Measurements from ENCODE around the gene OTULINL.

Gene OTULINL

DNA sequence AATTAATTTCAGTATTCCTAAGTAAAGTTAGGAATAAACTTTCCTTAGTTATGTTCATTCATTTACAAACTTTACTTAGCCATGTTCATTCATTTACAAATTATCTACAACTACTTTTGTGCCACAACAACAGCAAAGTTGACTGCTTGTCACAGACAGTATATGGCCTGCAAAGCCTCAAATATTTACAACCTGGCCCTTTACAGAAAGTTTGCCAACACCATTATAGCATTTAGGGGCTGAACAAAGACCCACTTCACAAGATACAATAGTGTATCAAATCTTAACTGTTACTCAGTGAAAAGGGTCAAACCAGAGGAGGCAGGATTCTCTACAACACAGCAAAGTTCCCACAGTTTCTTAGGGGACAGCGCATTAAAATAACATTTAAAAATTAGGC, 9.7 kb upstream of the OTULINL start:
- H3K4me2 ChIP-seq (ENCODE audit: low read depth, low read length, poor library complexity, severe bottlenecking), result no peak overlapping the region
- no peak overlapping the region for H3K4me3 ChIP-seq (ENCODE audit: low read length, poor library complexity, severe bottlenecking)
- H3K4me1 ChIP-seq (ENCODE audit: insufficient read depth, low read length, poor library complexity, severe bottlenecking), result no peaks in the 10 kb centered on the region
- H2AFZ ChIP-seq (ENCODE audit: low read length), result no peak overlapping the region
- no peaks in the 10 kb centered on the region for H3K9me2 ChIP-seq (replicated peaks; ENCODE audit: low read depth, low read length)
- no peaks in the 10 kb centered on the region for H3K27me3 ChIP-seq (ENCODE audit: insufficient read depth, low read length, poor library complexity, severe bottlenecking)
- no peaks in the 10 kb centered on the region for H4K20me1 ChIP-seq (ENCODE audit: insufficient read depth, low read length, poor library complexity, severe bottlenecking)
- TF ChIP-seq, protein P1, sequence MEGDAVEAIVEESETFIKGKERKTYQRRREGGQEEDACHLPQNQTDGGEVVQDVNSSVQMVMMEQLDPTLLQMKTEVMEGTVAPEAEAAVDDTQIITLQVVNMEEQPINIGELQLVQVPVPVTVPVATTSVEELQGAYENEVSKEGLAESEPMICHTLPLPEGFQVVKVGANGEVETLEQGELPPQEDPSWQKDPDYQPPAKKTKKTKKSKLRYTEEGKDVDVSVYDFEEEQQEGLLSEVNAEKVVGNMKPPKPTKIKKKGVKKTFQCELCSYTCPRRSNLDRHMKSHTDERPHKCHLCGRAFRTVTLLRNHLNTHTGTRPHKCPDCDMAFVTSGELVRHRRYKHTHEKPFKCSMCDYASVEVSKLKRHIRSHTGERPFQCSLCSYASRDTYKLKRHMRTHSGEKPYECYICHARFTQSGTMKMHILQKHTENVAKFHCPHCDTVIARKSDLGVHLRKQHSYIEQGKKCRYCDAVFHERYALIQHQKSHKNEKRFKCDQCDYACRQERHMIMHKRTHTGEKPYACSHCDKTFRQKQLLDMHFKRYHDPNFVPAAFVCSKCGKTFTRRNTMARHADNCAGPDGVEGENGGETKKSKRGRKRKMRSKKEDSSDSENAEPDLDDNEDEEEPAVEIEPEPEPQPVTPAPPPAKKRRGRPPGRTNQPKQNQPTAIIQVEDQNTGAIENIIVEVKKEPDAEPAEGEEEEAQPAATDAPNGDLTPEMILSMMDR (conservative IDR thresholded peaks at IDR 0.05; ENCODE audit: low read length), result no peak
- TF ChIP-seq EZH2phosphoT487 (IDR thresholded peaks at IDR 0.05; ENCODE audit: borderline replicate concordance), result no peak
- no peak overlapping the region for H3K9ac ChIP-seq (ENCODE audit: low read depth, low read length, poor library complexity, severe bottlenecking)
- peaks cover 5% of the 10 kb centered on the region; the same call in 1 of the 2 replicates for H3K9me3 ChIP-seq (ENCODE audit: insufficient read depth, low read depth, low read length)
- H3K79me2 ChIP-seq (ENCODE audit: insufficient read depth, low read length), result no peaks in the 10 kb centered on the region
- no peaks in the 10 kb centered on the region for H3F3A ChIP-seq (ENCODE audit: low read depth)
- H3K36me3 ChIP-seq (ENCODE audit: insufficient read depth, low read length), result no peaks in the 10 kb centered on the region

GRCh38 chr5:14572385-14572784, 9.2 kb upstream of the OTULINL start:
- Histone ChIP-seq H3K27me3 (ENCODE audit: insufficient read depth, low read length, poor library complexity, severe bottlenecking) (no peaks in the 10 kb centered on the region), H3K9me2 (replicated peaks; ENCODE audit: low read depth, low read length) (no peaks in the 10 kb centered on the region), H3K9me3 (ENCODE audit: insufficient read depth, low read depth, low read length) (peaks cover 5% of the 10 kb centered on the region; the same call in 1 of the 2 replicates), H3F3A (ENCODE audit: low read depth) (no peaks in the 10 kb centered on the region), H3K4me3 (ENCODE audit: low read length, poor library complexity, severe bottlenecking) (no peak overlapping the region), H3K9ac (ENCODE audit: low read depth, low read length, poor library complexity, severe bottlenecking) (no peak overlapping the region), H3K79me2 (ENCODE audit: insufficient read depth, low read length) (no peaks in the 10 kb centered on the region), H2AFZ (ENCODE audit: low read length) (no peak overlapping the region), H3K4me2 (ENCODE audit: low read depth, low read length, poor library complexity, severe bottlenecking) (no peak overlapping the region), H4K20me1 (ENCODE audit: insufficient read depth, low read length, poor library complexity, severe bottlenecking) (no peaks in the 10 kb centered on the region), H3K36me3 (ENCODE audit: insufficient read depth, low read length) (no peaks in the 10 kb centered on the region), H3K4me1 (ENCODE audit: insufficient read depth, low read length, poor library complexity, severe bottlenecking) (no peaks in the 10 kb centered on the region)
- TF ChIP-seq, protein P1 (conservative IDR thresholded peaks at IDR 0.05; ENCODE audit: low read length), result no peak
- no peak for TF ChIP-seq EZH2phosphoT487 (IDR thresholded peaks at IDR 0.05; ENCODE audit: borderline replicate concordance)

DNA sequence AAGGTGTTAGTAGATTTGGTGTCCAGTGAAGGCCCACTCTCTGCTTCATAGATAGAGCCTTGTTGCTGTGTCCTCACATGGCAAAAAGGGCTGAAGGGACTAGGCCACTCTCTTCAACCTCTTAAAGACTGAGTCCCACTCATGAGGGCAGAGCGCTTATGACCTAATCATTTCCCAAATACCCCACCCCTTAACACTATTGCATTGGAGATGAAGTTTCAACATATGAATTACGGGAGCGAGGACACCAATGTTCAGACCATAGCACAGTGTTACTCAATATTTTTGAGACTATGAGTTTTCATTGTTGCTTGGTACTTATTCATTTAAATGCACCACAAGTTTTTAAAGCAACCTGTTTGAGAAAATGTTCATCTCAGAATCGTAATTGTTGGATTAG, 8.8 kb upstream of the OTULINL start:
- TF ChIP-seq, protein P1 (conservative IDR thresholded peaks at IDR 0.05; ENCODE audit: low read length), result no peak
- TF ChIP-seq EZH2phosphoT487 (IDR thresholded peaks at IDR 0.05; ENCODE audit: borderline replicate concordance), result no peak
- H3K4me3 ChIP-seq (ENCODE audit: low read length, poor library complexity, severe bottlenecking), result no peak overlapping the region
- H3K4me1 ChIP-seq (ENCODE audit: insufficient read depth, low read length, poor library complexity, severe bottlenecking), result no peaks in the 10 kb centered on the region
- H3K79me2 ChIP-seq (ENCODE audit: insufficient read depth, low read length), result no peaks in the 10 kb centered on the region
- no peaks in the 10 kb centered on the region for H3K9me2 ChIP-seq (replicated peaks; ENCODE audit: low read depth, low read length)
- no peak overlapping the region for H3K9ac ChIP-seq (ENCODE audit: low read depth, low read length, poor library complexity, severe bottlenecking)
- no peaks in the 10 kb centered on the region for H3K27me3 ChIP-seq (ENCODE audit: insufficient read depth, low read length, poor library complexity, severe bottlenecking)
- H3K36me3 ChIP-seq (ENCODE audit: insufficient read depth, low read length), result no peaks in the 10 kb centered on the region
- H4K20me1 ChIP-seq (ENCODE audit: insufficient read depth, low read length, poor library complexity, severe bottlenecking), result no peaks in the 10 kb centered on the region
- no peaks in the 10 kb centered on the region for H3F3A ChIP-seq (ENCODE audit: low read depth)
- H2AFZ ChIP-seq (ENCODE audit: low read length), result no peak overlapping the region
- H3K9me3 ChIP-seq (ENCODE audit: insufficient read depth, low read depth, low read length), result peaks cover 2% of the 10 kb centered on the region; the same call in 1 of the 2 replicates
- no peak overlapping the region for H3K4me2 ChIP-seq (ENCODE audit: low read depth, low read length, poor library complexity, severe bottlenecking)

Measured in Loucy (cell line).